H1 (cell line): ENCODE measurements around the gene B9D1. TPM values are rescaled to one million over a fixed set of nuclear protein-coding genes. Genes with fewer than 3 reads are reported as not detected.

Experiments
- CHD7 ChIP-seq: fragments of 300-600 bp; sonication (generic); IDR thresholded peaks from 2 replicates; pipeline ENCODE4 v1.7.1; 2012; ENCODE audit warnings: low read length, moderate library complexity, mild to moderate bottlenecking, inconsistent platforms; ENCODE audit not compliant: insufficient replicate concordance
- HDAC6 ChIP-seq: IDR thresholded peaks from one replicate; pipeline ENCODE4 v1.7.1; 2012; ENCODE audit warnings: low read depth, mild to moderate bottlenecking, inconsistent platforms, low read length, moderate library complexity
- RBBP5 ChIP-seq: IDR thresholded peaks from 2 replicates; pipeline ENCODE4 v1.7.1; 2012; ENCODE audit warnings: low read depth, mild to moderate bottlenecking, inconsistent platforms, low read length, moderate library complexity, borderline replicate concordance
- RXRA ChIP-seq: IDR thresholded peaks from 2 replicates; pipeline ENCODE4 v1.6.1; 2011; ENCODE audit warnings: low read depth, mild to moderate bottlenecking, low read length, moderate library complexity; ENCODE audit not compliant: insufficient read depth
- SP4 ChIP-seq: IDR thresholded peaks from 2 replicates; pipeline ENCODE4 v1.6.1; 2012; ENCODE audit warnings: low read length, inconsistent platforms
- TAF7 ChIP-seq: optimal IDR thresholded peaks from 2 replicates; pipeline ENCODE3; 2011; ENCODE audit warnings: low read depth, mild to moderate bottlenecking, inconsistent platforms, low read length, moderate library complexity, borderline replicate concordance
- YY1 ChIP-seq: IDR thresholded peaks from 2 replicates; pipeline ENCODE4 v1.6.1; 2011; ENCODE audit warnings: low read depth, mild to moderate bottlenecking, low read length
- polyA plus RNA-seq, 7 experiments: library from polyadenylated mRNA; depleted of rRNA in 3 of 7; stranded (reverse) in 5 of 7; unstranded in 2 of 7; fragments of >200 nt in 5 of 7; fragments of 200-250 nt in 2 of 7; gene quantifications; 1 replicate in 5 of 7; 2 replicates in 1 of 7; 4 replicates in 1 of 7; pipeline versions ENCODE4 v1.2.1 to v1.2.3, GENCODE V29; 2011 to 2013; ENCODE audit warnings: missing spikeins in 2 of 7, mixed read lengths in 2 of 7
- total RNA-seq: library from RNA; stranded (reverse); fragmentation: NEBNext Ultra II Directional; extraction: Animal tissue kit (Norgen Biotek cat#: 25700); gene quantifications from 2 replicates; pipeline ENCODE4 v1.2.1, GENCODE V29; 2021

The B9D1 gene
- total and polyA plus RNA-seq, 2 of the 8 experiments (the other 6 are each of a cell fraction or from before 2014, with no cell fraction given) = 24.6 to 65.7 TPM

- no peak for TF ChIP-seq CHD7
- no peak for TF ChIP-seq TAF7
- no peak for TF ChIP-seq HDAC6
- no peak for TF ChIP-seq YY1
- TF ChIP-seq RBBP5 = no peak
- TF ChIP-seq SP4 = no peak
- TF ChIP-seq RXRA = no peak
Observed at GRCh38 chr17:19384723-19385391, 22.3 kb upstream of the B9D1 start (continued).
